GM21390 (cell line): ENCODE results near the gene CLCN3.
A peak's percentile ranks its signal among the peaks of the same experiment; 100 is the strongest.
"Not testable (repeated sequence)": the region's sequence is repeated elsewhere in the genome, so short reads cannot be mapped to it uniquely, and the experiment has no call there.

ENCODE experiments used
- ATAC-seq: cut with Tn5 transposase; IDR thresholded peaks from one replicate; pipeline ENCODE4 v1.9.1; 2021; ENCODE audit not compliant: unreplicated experiment

CLCN3 gene

DNA sequence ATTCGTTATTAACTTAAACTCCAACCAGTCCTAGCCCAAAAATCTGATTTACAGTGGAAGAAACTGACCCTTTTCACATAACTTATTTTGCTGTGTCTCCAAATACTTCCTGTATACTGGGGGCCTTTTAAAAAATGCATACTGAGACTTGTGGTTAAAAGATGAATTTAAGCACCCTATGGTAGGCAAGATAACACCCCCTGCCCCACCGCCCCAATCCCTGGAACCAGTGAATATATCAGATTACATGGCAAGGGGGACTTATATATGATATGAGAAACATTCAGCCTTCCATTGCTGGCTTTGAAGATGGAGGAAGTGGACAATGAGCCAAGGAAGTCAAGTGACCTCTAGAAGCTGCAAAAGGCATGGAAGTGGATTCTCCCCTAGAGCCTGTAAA lies 3.1 kb upstream of the CLCN3 start:
- no peak for ATAC-seq

DNA sequence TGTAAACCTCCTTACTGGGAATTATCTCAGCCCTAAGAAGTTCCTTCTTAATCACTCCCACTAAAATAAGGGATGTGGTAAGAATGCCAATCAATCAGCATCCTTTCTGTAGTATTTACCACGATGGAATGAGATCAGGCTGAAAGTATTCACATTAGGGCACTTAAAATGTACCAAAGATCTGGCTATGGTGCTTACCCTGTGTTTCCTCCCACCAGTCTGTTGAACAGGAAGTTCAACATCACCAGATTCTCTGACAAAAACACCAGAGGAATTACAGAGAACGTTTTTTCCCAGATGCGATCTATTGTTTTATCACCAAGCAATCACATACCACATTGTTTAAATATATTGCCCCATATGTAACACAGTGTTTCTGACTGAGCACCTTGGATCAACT lies 2.1 kb upstream of the CLCN3 start:
- ATAC-seq, result no peak

DNA sequence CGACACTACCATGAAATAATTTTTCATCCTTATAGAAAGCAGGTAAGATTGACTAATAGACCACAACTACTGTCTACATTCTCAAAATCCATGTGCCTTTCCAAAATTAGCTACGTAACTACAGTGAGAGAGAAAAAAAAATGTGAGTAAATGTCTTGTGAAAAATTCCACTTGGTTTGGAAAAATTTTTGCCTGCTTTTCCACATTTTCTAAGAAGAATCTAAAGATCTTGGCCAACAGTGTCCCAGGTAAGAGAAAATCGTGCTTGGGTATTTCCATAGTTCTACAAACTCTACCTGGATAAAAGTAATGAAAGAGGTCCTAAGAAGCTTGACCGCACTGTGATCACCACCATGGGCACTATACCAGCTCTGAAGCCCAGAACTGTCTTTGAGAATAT lies 1.4 kb upstream of the CLCN3 start:
- no peak for ATAC-seq

DNA sequence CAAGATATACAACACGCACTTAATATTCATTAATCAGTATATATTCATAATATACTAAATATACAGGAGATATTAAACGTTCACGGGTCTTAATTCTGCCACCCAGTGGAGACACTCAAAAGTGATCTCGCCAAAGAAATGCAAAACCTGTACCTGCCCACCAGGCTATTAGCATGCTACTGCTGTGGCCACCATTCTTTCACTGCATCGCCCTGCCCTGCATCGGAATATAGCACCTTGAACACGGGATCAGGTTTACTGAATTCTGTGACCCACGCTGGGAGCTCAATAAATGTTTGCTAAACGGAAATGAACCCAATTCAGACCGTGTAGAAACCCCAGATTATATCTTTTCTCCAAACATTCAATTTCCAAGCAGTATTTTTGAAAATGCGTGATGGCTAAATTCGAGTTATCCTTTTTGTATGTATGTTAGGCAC lies 840 bp upstream of the CLCN3 start:
- peak; percentile 41 for ATAC-seq

DNA sequence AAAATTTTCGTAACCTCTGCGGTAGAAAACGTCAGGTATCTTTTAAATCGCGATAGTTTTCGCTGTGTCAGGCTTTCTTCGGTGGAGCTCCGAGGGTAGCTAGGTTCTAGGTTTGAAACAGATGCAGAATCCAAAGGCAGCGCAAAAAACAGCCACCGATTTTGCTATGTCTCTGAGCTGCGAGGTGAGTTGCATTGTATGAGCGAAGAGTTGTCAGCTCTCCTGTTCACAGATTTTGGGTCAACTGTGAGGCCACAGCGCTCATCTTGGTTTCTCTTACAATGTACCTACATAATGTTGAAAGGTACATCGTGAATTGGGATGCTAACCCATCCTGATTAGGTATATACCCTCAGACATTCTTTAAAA lies 486 bp downstream of the CLCN3 start:
- no peak for ATAC-seq

DNA sequence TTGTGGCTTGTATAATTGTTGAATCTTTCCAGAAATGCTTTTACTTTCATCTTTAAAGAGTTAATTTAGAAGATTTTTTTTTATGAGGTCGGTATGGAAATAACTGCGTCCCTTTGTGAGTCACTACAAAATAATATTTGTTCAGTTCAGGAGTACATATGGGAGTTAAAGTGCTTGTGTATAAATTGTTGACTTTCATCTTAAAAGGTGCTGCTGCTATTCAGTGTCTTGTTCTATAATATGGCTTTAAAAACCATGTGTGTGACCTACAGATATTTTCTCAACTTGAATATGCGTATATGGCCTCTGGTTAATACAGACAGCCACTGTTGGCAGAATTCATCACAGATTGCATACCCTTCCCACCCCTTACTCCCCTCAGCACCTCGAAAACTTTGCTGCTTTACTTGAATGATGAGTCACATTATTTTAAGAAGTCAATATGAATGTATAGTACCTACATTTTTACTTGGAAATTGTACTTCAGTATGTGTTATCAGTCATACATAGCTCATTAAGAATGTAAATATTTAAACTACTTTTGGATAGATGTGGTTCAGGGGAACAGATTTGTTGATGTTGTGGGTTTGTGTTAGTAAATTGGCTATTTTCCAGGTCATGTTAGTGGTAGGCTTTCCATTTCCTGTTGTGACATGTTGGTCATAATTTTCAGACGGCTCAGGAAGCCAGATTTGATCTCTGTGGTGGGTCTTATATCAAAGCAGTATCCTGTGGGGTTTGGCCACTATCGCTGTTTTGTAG lies 1.5 kb downstream of the CLCN3 start:
- ATAC-seq, result no peak

DNA sequence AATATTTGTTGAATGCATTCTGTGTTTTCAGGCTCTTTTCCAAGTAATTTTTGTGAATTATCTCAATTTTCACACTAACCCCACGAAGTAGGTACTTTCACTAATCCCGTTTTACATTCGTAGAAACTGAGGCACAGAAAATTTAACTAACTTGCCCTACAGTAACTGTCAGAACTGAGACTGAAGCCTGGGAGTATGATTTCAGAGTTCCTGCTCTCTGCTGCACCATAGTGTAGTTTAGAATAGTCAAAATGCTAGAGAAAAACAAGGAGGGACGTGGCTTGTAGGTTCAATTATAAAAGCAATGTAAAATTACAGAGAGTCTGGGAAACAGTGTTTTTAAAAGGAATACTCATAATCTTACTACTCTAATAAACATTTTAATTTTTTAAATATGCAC lies 2.2 kb downstream of the CLCN3 start:
- no peak for ATAC-seq

DNA sequence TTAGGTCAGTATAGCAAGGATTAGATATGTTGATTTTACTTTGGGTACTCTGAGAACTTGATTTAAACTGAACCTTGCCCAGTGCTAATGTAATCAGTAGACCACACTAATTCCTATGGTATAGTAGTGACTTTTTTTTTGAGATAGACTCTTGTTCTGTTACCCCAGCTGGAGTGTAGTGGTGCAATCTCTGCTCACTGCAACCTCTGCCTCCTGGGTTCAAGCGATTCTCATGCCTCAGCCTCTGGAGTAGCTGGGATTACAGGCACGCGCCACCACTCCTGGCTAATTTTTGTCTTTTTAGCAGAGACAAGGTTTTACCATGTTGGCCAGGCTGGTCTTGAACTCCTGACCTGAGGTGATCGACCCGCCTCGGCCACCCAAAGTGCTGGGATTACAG lies 3.6 kb downstream of the CLCN3 start:
- not testable (repeated sequence) for ATAC-seq

DNA sequence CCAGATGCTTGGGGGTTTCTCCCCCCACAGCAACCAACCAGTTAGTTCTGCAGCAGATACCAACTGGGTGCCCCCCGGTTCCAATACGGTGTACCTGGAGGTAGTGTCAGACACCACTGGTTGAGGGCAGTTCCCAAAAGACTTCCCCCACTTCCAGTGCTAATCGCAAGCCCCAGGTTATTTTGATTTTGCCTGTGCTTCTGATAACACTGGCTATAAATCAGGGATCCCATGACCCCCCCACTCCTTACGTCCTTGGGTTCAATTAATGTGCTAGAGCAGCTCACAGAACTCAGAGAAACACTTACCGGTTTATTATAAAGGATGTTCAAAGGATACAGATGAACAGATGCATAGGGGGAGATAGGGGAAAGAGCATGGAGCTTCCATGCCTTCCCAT lies 5.5 kb downstream of the CLCN3 start:
- ATAC-seq, result no peak

DNA sequence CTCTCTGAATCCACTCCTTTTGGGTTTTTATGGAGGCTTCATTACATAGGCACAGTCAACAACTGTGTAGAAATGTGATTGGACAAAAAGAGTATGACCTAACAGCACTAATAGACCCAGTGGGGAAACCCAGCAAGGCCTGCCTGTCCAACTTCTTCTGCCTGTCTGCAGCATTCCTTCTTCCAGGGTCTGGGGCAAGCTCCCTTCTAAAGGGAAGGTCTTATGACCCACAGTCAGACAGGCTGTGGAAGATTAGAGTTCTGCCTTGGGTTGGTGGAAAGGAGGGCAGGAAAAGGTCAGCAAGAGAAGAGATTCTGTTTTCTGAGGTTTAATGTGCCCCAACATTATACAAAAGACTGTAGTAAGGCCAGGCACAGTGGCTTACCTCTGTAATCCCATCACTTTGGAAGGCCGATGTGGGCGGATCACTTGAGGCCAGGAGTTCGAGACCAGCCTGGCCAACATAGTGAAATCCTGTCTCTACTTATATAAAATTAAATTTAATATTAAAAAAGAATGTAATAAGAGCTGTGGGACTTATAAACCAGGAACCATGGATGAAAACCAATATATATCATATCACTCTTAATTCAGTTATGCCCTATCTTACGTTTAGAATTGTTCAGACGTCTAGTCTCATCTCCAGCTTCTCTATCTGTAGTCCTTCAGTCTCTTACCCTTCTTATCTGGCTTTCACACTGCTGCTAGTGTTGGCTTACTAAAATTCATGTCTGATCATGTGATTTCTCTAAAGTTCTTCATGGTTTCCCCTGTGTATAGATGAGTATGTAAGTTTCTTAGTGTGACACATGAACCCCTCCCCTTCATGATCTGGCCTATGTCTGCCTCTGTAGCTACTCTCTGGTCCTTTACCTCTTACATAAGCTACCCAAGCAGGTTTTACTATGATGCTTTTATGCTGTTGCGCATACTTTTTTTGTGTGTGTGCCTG lies 6.2 kb downstream of the CLCN3 start:
- no peak for ATAC-seq

DNA sequence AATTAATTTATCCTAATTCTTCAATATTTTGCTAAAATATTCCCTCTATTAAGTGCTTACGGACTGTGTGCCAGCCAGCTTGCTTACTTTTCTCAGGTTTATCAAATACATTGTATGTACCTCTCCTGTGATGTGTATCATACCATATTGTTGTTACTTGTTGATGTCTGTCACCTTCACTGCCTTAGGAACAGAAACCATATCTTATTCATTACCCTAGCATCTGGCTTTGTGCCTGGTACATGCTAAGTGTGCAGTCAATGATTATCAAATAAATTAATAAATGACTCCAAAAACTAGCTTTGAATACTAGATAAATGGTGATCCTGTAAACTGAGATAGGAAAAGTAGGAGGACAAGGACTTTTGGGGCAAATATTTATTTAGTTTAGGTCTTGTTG lies 6.9 kb downstream of the CLCN3 start:
- peak; percentile 51 for ATAC-seq

DNA sequence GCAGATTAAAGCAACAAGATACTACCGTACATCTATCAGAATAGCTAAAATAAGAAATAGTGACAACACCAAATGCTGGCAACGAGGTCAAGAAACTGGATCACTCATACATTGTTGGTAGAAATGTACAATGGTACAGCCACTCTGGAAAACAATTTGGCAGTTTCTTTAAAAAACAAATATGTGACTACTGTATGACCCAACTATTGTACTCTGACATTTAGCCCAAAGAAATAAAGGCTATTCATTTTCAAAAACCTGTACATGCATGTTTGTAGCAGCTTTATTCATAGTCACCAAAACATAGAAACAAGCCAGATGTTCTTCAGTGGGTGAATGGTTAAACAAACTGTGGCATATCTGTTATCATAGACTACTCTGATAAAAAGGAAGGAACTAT lies 8.2 kb downstream of the CLCN3 start:
- ATAC-seq, result no peak

DNA sequence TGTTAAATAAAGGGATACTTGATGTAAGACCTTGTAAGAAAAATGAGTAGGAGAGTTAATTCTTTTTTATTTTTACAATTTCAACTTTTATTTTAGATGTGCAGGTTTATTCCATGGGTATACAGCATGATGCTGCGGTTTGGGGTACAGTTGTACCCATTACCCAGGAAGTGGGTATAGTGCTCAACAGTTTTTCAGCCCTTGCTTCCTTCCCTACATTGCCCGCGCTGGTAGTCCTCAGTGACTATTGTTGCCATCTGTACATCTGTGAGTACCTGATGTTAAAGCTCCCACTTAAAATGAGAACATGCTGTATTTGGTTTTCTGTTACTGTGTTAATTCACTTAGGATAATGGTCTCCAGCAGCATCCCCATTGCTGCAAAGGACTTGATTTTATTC lies 9.7 kb downstream of the CLCN3 start:
- no peak for ATAC-seq

DNA sequence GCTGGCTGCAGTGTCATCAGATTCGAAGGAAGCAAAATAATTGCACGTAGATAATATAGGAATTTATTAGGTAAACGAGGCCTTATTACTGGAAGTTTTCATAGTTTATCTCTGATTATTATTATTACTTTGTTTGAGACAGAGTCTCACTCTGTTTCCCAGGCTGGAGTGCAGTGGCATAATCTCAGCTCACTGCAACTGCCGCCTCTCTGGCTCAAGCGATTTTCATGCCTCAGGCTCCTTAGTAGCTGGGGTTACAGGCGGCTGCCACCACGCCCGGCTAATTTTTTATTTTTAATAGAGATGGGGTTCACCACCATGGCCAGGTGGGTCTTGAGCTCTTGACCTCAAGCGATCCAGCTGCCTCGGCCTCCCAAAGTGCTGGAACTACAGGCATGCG lies 12.5 kb downstream of the CLCN3 start:
- no peak for ATAC-seq

DNA sequence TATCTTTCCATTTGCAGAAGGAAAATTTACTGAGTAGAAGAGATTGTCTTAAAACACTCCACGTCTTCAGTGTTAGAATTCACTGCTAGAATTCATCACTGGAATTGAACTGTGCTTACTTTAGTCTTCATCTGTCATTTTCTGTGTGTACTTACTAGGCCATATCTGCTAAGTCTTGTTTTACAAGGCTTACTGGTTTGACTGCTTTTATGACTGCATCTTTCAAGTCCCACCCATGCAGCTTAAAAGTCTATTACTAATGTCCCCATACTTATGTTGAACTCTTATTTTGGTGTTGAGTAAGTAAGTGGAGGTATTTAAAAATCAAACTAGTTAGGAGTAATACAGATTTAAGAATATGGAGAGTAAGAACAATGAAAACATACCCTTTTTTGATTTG lies 14.6 kb downstream of the CLCN3 start:
- ATAC-seq, result no peak

DNA sequence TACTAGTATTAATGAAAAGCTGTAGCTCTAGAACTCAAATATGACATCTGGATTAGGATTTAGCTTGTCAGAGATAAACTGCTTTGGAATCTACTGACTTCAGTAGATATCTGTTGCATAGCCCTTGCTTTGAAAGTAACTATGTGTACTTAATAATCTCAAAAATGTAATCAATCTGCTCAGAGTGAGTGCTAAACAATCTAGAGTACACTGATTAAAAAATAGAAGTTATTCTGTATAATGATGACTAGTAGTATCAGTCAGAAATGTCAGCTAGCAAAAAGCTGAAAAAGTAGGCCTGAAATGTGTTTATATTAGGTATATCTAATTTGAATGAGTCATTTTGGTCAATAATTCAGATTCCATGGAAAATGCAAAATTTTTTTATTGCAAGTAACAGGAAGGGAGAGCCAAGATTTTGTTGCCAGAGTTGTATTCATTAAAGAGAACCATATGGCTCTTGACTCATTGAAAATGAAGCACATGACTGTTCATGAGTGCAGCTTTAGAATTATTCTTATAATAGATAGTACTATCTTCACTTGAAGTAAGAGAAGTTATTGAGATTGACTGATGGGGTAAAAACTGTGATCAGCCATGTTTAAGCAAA lies 20.0 kb downstream of the CLCN3 start:
- no peak for ATAC-seq

DNA sequence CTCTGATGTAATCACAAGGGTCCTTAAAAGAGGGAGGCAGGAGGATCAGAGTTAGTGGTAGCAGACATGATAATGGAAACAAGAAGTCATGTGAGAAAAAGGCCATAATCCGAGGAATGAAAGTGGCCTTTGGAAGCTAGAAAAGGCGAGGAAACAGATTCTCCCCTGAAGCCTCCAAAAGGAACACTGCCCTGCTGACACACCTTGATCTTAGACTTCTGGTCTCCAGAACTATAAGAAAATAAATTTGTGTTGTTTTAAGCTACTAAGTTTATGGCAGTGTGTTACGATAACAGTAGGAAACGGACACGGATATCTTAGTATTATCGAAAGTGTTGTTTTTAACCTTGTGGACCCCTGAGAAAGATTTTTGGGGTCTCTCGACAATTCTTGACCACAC lies 24.4 kb downstream of the CLCN3 start:
- no peak for ATAC-seq

DNA sequence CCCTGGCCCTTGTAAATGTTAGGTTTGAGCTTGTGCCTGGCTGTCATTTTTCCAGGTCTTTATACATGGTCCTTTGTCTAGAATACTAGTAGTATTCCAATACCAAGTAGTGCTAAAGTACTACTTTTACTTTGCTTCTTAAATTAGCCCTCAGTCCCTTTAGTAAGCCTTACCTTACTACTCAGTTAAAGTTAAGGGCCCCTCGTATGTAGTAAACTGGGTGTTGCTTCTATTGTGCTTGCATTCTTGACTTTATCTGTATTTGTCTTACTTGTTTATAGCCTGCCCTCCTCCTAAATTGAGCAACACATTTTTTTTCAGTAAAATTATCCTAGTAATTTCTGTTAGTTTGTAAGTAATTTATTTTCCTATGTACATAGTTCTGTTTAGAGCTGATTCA lies 25.2 kb downstream of the CLCN3 start:
- ATAC-seq, result no peak

DNA sequence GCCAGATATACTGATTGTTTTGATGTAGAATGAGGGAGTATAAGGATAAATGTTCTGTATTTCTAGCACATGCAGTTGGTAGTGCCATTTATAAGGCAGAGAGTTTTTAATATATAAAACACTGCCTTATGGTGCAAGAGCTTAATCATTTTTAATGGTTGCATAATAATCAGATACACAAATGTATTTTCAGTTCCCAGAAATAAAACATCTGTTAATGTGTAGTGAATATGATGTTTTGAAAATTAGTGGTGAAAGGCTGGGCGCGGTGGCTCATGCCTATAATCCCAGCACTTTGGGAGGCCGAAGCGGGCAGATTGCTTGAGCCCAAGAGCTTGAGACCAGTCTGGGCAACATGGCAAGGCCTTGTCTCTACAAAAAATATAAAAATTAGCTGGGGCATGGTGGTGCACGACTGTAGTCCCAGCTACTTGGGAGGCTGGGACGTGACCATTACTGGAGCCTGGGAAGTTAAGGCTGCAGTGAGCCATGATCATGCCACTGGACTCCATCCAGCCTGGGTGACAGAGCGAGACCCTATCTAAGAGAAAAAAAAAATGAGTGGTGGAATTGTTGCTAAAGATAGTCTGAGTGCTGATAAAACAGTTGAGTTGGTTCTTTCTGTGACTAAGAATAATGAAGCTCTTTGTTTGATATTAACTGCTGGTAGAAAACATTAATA lies 29.3 kb downstream of the CLCN3 start:
- no peak for ATAC-seq

DNA sequence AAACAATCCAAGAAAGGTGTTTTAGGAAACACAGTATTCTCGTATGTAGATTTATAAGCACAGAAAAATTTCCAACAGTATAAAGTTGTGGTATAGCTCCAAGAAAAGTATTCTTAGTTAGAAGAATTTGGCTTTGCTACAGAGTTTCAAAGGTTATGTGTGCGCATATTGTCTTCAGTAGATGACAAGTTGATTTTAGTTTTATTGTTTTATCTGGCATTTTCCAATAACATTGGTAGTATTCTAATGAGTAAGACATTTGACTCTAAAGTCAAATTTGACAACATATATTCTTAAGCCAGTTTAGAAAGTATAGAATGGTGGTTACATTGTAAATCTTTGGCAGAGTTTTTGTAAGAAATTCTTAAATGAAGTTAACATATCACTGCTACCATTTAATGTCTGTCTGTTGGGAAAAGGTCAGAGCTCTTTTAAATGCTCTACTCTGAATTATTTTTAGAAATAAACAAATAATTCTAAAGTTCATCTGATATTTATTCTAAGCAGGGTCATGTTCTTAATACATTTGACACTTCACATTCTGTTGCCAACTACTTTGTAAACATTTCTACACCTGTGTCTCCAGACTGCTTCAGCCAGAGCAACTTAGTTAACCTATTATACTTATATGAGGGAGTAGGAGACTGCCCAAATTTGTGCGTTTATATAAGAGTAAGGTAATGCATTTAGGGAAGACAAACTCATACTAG lies 30.0 kb downstream of the CLCN3 start:
- ATAC-seq, result no peak

DNA sequence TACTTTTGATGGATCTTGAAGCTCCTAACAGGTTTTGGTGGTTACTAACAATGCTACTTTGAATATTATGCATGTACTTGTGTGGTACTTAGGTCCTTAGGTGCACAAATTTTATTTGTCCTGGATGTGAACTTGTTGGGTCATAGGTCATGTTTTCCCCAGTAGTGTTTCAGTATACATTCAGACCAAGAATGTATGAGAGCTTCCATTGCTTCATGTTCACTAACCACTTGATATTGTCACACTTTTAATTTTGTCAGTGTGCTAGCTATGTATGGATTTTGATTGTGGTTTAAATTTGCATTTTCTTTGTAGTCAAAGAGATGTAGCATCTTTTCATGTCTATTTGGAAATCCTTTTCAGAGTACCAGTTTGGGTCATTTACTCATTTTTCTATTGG lies 32.2 kb downstream of the CLCN3 start:
- no peak for ATAC-seq
